HepG2 (cell line): ENCODE measurements around the gene PPP1R9B. TPM values are rescaled to one million over a fixed set of nuclear protein-coding genes. Genes with fewer than 3 reads are reported as not detected.

Experiments
- AKNA ChIP-seq: sonication (generic); formaldehyde crosslinking; IDR thresholded peaks from 2 replicates; pipeline ENCODE4 v1.4.0; 2020; ENCODE audit warnings: missing genetic modification reagents, borderline replicate concordance
- ATF7 ChIP-seq, 2 experiments: fragments of 450-650 bp in 1 of 2; sonication (generic) in 1 of 2; formaldehyde crosslinking in 1 of 2; IDR thresholded peaks; 2 replicates each; pipeline versions ENCODE4 v1.4.0 to v1.6.1; 2016 to 2020; ENCODE audit warnings: antibody characterized with exemption in 1 of 2, mild to moderate bottlenecking in 1 of 2, missing genetic modification reagents in 1 of 2
- HOXA3 ChIP-seq: sonication (generic); formaldehyde crosslinking; IDR thresholded peaks from 2 replicates; pipeline ENCODE4 v1.5.0; 2020; ENCODE audit warnings: missing genetic modification reagents
- KLF16 ChIP-seq, 2 experiments: sonication (generic) in 1 of 2; formaldehyde crosslinking in 1 of 2; IDR thresholded peaks; 2 replicates each; pipeline versions ENCODE4 v1.6.1 to v1.8.0; 2016 to 2023; ENCODE audit warnings: missing genetic modification reagents in 2 of 2, missing compliant biosample characterization in 1 of 2
- MLLT10 ChIP-seq: sonication (generic); formaldehyde crosslinking; IDR thresholded peaks from 2 replicates; pipeline ENCODE4 v1.4.0; 2020; ENCODE audit warnings: missing genetic modification reagents
- POLR2A ChIP-seq, 2 experiments: IDR thresholded peaks; 2 replicates each; pipeline ENCODE4 v1.6.1; 2011; ENCODE audit warnings: low read depth in 2 of 2, low read length in 2 of 2, mild to moderate bottlenecking in 1 of 2, moderate library complexity in 1 of 2; ENCODE audit not compliant: insufficient read depth in 1 of 2
- SATB2 ChIP-seq: sonication (generic); formaldehyde crosslinking; IDR thresholded peaks from 2 replicates; pipeline ENCODE4 v1.5.0; 2020; ENCODE audit warnings: missing genetic modification reagents
- SNAPC2 ChIP-seq: sonication (generic); formaldehyde crosslinking; IDR thresholded peaks from 2 replicates; pipeline ENCODE4 v1.8.1; 2022; ENCODE audit warnings: mild to moderate bottlenecking, missing genetic modification reagents
- THRA ChIP-seq: sonication (generic); formaldehyde crosslinking; IDR thresholded peaks from 2 replicates; pipeline ENCODE4 v1.4.0; 2020; ENCODE audit warnings: missing genetic modification reagents, borderline replicate concordance
- ZBTB7B ChIP-seq: sonication (generic); formaldehyde crosslinking; IDR thresholded peaks from 2 replicates; pipeline ENCODE4 v1.4.0; 2020; ENCODE audit warnings: missing genetic modification reagents
- ZNF430 ChIP-seq: sonication (generic); formaldehyde crosslinking; IDR thresholded peaks from 2 replicates; pipeline ENCODE4 v1.9.0; 2021; ENCODE audit warnings: mild to moderate bottlenecking, missing genetic modification reagents
- ZNF512B ChIP-seq: sonication (generic); formaldehyde crosslinking; IDR thresholded peaks from 2 replicates; pipeline ENCODE4 v1.5.1; 2020; ENCODE audit warnings: missing genetic modification reagents, mild to moderate bottlenecking, borderline replicate concordance
- ZNF580 ChIP-seq: IDR thresholded peaks from 2 replicates; pipeline ENCODE4 v1.6.1; 2016; ENCODE audit warnings: low read depth, borderline replicate concordance
- ZSCAN5A ChIP-seq: sonication (generic); formaldehyde crosslinking; IDR thresholded peaks from 2 replicates; pipeline ENCODE4 v1.8.0; 2022; ENCODE audit warnings: mild to moderate bottlenecking, missing genetic modification reagents, borderline replicate concordance
- polyA plus RNA-seq, 8 experiments: library from polyadenylated mRNA; depleted of rRNA in 3 of 8; stranded (reverse) in 7 of 8; unstranded in 1 of 8; fragments of >200 nt; fragmentation: Illumina TruSeq in 4 of 8; extraction: Trizol in 4 of 8; gene quantifications; 2 replicates each; pipeline versions ENCODE4 v1.2.1 to v1.2.3, GENCODE V29; 2011 to 2016; ENCODE audit warnings: low read depth in 4 of 8, missing spikeins in 1 of 8, mixed read lengths in 1 of 8; ENCODE audit not compliant: insufficient read depth in 1 of 8
- total RNA-seq, 5 experiments: library from RNA; depleted of rRNA; stranded (reverse); fragments of >200 nt; fragmentation: Illumina TruSeq; extraction: Trizol; gene quantifications; 2 replicates each; pipeline ENCODE4 v1.2.3, GENCODE V29; 2016; ENCODE audit warnings: low read depth in 1 of 5
- TF ChIP-seq, protein P1 (sequence below): sonication (generic); IDR thresholded peaks from 2 replicates; pipeline ENCODE4 v1.6.1; 2016; ENCODE audit warnings: low read depth, borderline replicate concordance

PPP1R9B gene
- total and polyA plus RNA-seq, 2 of the 13 experiments (the other 11 are each of a cell fraction or from before 2014, with no cell fraction given): 9.4 to 15.8 TPM

DNA sequence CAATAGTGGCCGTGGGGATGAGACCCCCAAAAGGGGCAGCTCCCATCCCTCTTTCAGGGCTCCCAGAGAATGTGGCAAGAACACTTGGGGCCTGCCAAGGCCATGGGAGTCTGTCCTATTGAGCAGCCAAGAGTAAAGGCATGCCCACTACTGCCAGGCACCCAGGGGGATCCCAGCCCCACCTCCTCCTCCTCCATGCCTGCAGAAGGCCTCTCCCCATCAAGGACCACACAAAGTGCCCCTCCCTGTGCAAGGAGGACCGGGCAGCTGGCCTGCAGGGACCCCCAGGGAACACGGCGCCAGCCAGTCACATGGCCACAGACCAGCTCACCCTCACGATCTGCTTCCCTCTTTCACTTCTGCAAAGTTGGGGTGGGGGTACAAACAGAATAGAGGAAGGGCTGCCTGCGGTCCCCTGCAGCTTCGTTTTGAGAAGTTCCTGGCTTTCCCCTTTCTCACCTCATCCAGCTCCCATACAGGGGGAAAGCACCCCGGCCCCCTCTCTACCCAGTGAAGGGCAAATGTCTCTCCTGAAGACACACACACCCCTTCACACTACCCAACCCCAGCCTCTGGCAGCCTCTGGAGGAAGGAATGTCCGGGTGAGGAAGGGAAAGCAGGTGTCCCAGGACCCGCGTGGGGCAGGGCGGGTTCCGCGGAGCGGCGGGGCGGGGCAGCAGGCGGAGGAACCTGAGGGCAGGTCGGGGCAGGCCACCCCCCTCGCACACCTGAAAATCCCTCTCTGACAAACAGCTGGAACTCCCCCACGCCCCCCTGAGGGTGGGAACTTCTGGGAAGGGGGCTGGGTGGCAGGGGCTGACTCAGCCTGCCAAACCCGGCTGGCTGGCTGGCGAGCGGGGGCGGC lies 2.0 kb downstream of the PPP1R9B start (continued):
- TF ChIP-seq SATB2: no peak
- TF ChIP-seq ZBTB7B (CRISPR knock-in tag): no peak; the same call in 1 of the 2 replicates
- TF ChIP-seq ZSCAN5A (CRISPR knock-in tag): no peak
- peak; percentile 43; the same call in 1 of the 2 replicates for TF ChIP-seq THRA (CRISPR knock-in tag)
- TF ChIP-seq HOXA3: peak; percentile 14; the same call in 1 of the 2 replicates
- no peak for TF ChIP-seq AKNA (CRISPR knock-in tag)
- TF ChIP-seq KLF16 (CRISPR knock-in tag; IDR thresholded peaks at IDR 0.05): no peak
- TF ChIP-seq SNAPC2 (CRISPR knock-in tag): no peak
- no peak for TF ChIP-seq ZNF512B (CRISPR knock-in tag)
- no peak for TF ChIP-seq ZNF580 (CRISPR knock-in tag)
- TF ChIP-seq, protein P1, sequence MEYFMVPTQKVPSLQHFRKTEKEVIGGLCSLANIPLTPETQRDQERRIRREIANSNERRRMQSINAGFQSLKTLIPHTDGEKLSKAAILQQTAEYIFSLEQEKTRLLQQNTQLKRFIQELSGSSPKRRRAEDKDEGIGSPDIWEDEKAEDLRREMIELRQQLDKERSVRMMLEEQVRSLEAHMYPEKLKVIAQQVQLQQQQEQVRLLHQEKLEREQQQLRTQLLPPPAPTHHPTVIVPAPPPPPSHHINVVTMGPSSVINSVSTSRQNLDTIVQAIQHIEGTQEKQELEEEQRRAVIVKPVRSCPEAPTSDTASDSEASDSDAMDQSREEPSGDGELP: peak; percentile 95; the same call in 1 of the 2 replicates
- no peak for TF ChIP-seq MLLT10 (CRISPR knock-in tag)
- no peak for TF ChIP-seq ATF7 (IDR thresholded peaks at IDR 0.05)
- no peak for TF ChIP-seq ATF7 (CRISPR knock-in tag; IDR thresholded peaks at IDR 0.05)
- TF ChIP-seq POLR2A (IDR thresholded peaks at IDR 0.05; ENCODE audit: insufficient read depth in 1 of 2, low read depth in 2 of 2, low read length in 2 of 2): peak in 1 of 2 experiments; percentile 15; a peak in 1 of 4 replicates
- peak; percentile 46; the same call in 1 of the 2 replicates for TF ChIP-seq ZNF430 (CRISPR knock-in tag)
